Gastrocnemius medialis (tissue), 4 donors: ENCODE data around the gene KIAA0319L.

Source experiments
- CTCF ChIP-seq, 5 experiments: fragments of 450-650 bp in 3 of 5; fragments of 200-600 bp in 2 of 5; sonication (generic) in 2 of 5; IDR thresholded peaks in 4 of 5; conservative IDR thresholded peaks in 1 of 5; 1 replicate in 4 of 5; 2 replicates in 1 of 5; pipeline ENCODE4 v1.5.1; 2016 to 2019; ENCODE audit warnings: antibody characterized with exemption in 5 of 5, mild to moderate bottlenecking in 3 of 5, moderate library complexity in 3 of 5
- POLR2A ChIP-seq, 2 donors: fragments of 450-650 bp; IDR thresholded peaks; one replicate each; pipeline ENCODE4 v1.6.1; 2017; ENCODE audit warnings: antibody characterized with exemption in 2 of 2, mild to moderate bottlenecking in 2 of 2, moderate library complexity in 2 of 2

GRCh38 chr1:35386959-35387358 lies 170.2 kb downstream of the KIAA0319L start:
- no peak for TF ChIP-seq POLR2A (IDR thresholded peaks at IDR 0.05)
- no peak for TF ChIP-seq CTCF (IDR thresholded peaks at IDR 0.05 in 4 of 5, conservative IDR thresholded peaks at IDR 0.05 in 1 of 5)
